Epithelial cell of proximal tubule (primary cell): Measurements from ENCODE around the gene CEP112. TPM values are rescaled to one million over a fixed set of nuclear protein-coding genes. Genes with fewer than 3 reads are reported as not detected.

Experiments
- DNase-seq: peaks from one replicate; pipeline ENCODE4 v3.0.0-alpha.2; 2011; ENCODE audit warnings: low read depth
- H3K4me3 ChIP-seq: 2 replicates; pipeline ENCODE4 v1.5.1; 2011; ENCODE audit warnings: low read depth, mild to moderate bottlenecking, low read length
- total RNA-seq: library from RNA; depleted of rRNA; stranded (reverse); fragments of >200 nt; gene quantifications from 2 replicates; pipeline ENCODE4 v1.2.3, GENCODE V29; 2015
- TF ChIP-seq, protein P1 (sequence below): conservative IDR thresholded peaks from 2 replicates; pipeline ENCODE4 v1.5.1; 2012; ENCODE audit warnings: low read depth, mild to moderate bottlenecking, low read length

The CEP112 gene
- total RNA-seq, 1 donor from 2014 or later: 4.7 TPM

DNA sequence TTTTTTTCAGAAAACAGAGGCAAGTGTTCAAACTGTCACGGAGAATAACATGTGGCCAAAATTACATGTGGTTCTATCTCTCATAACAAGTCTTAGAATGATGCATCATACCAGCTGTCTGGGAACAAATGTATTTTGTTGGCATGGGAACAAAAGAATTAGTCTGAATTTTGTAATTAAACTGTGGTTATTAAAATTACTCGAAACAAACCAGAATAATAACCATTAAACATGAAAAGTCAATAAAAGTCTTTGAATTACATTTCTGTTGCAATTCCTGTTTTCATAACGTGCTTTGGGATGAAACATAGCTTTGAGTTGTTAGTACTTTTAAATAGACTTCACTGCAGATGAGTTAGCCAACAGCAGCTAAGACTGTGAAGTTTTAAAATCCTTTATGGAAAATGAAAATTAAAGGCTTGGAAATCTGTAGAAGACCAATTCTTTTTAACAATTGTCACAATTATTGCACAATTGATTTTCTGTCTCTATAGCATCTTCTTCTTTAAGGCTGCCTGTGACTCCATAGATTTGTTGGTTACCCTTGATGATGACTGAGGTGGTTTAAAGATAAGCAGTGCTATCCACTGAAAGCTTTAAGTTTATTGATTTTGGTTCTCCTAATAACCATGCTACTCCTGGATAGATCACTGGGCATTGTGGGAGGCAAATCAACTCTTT is 512.6 kb downstream of the CEP112 start:
- H3K4me3 ChIP-seq: no peak overlapping the region
- no peak for DNase-seq
- TF ChIP-seq, protein P1, sequence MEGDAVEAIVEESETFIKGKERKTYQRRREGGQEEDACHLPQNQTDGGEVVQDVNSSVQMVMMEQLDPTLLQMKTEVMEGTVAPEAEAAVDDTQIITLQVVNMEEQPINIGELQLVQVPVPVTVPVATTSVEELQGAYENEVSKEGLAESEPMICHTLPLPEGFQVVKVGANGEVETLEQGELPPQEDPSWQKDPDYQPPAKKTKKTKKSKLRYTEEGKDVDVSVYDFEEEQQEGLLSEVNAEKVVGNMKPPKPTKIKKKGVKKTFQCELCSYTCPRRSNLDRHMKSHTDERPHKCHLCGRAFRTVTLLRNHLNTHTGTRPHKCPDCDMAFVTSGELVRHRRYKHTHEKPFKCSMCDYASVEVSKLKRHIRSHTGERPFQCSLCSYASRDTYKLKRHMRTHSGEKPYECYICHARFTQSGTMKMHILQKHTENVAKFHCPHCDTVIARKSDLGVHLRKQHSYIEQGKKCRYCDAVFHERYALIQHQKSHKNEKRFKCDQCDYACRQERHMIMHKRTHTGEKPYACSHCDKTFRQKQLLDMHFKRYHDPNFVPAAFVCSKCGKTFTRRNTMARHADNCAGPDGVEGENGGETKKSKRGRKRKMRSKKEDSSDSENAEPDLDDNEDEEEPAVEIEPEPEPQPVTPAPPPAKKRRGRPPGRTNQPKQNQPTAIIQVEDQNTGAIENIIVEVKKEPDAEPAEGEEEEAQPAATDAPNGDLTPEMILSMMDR: no peak

DNA sequence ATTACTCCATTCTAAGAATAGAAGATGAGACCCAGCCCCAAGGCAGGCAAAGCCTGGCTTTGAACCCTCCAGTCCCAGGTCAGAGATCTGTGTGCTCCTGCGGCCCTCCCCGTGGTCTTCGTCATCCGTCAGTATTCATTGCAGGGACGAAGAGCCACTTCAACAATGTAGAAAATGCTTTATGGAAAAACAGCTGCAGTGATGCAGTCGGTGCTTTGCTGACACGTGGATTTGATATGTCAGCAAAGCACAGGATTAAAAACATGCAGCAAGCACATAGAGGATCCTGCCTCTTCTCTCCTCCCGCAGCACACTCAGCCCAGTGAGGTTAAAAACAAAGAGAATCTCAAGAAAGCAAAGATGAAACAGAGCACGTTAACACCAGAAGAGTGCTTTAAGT is 513.4 kb downstream of the CEP112 start:
- DNase-seq: no peak
- no peak overlapping the region for H3K4me3 ChIP-seq
- TF ChIP-seq, protein P1: no peak

DNA sequence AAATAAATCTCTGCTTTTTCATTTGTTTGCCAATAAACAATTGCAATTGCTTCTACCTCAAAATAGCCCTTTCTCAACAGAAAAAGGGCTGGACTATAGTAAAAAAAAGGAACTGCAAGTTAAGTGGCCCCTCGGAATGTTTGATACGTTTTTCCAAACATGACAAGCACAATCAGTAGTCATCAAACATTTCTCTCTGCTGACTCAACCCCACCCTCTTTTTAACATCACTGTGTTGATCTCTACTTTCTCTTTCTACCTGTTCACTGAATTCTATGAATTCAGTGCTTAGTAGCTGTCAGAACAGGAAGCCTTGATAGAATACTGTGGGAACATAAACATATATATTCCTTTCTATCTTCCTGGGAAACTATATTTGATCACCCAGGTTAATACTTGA is 514.0 kb downstream of the CEP112 start:
- DNase-seq: no peak
- no peak overlapping the region for H3K4me3 ChIP-seq

DNA sequence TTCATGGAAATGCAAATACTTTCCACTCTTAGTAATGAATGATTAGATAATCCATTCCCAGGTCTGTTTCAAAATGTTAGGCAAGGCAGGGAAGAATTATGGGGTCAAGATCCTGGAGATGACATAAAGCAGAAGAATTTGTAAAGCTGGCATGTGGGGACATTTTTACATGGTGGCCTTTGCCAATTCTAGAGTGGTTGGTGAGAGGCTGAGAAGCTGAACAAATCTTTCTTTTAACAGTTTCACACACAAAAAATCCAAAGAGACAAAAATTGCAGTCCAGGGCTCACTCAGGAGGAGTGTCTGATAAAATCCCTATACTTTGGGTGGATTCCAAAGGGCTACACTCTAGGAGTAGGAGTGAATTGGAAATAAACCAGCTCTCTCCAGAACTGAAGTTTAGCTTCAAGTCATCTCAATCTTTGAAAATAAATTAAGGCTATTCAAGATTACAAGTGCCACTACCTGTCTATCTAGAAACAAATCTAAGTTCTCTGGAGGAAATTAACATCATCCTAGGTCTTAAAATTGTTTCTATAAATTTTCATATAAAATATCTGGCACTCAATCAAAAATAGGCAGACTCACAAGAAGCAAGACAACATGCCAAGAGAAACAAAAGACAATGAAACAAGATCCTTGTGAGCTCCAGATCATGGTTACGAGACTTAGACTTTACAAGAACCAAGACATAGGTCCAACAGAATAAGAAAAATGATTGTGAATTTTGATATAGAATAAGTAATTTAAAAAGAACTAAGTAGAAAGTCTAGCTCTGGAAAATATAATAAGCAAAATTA is 517.5 kb downstream of the CEP112 start:
- no peak for DNase-seq
- TF ChIP-seq, protein P1: no peak
- H3K4me3 ChIP-seq: no peak overlapping the region

More for the DNA sequence above, 514.0 kb downstream of the CEP112 start:
- TF ChIP-seq, protein P1: no peak

DNA sequence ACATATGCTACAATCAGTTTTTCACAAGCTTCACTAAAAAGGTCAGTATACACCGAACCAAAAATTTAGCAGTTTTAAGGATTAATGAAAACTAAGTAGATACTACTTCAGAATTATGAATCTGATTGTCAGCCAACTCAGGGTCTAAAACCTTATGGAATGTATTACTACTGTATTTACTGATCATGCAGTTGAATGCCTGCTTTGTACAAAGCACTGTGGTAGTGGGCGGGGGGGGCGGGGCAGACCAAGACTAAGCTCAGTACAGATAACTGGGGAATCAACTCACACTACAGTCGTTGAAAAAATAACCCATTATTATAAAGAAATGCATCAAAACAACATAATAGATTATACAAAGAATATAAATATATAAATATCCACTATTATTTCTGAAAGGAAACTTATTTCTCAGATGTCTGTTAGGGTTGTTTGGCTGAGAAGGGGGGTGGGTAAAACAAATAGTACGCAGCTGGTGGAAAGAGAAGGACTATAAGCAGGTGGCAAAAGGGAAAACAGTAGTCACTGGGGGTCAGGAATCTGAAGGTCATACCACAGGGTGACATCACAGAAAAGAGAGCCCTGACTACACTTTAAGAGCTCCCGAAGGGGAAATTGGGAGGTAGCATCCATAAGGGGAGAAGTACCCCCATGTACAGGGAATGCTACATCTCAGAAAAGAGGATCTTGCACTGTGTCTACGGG is 521.1 kb downstream of the CEP112 start:
- no peak overlapping the region for H3K4me3 ChIP-seq
- TF ChIP-seq, protein P1: no peak
- no peak for DNase-seq

DNA sequence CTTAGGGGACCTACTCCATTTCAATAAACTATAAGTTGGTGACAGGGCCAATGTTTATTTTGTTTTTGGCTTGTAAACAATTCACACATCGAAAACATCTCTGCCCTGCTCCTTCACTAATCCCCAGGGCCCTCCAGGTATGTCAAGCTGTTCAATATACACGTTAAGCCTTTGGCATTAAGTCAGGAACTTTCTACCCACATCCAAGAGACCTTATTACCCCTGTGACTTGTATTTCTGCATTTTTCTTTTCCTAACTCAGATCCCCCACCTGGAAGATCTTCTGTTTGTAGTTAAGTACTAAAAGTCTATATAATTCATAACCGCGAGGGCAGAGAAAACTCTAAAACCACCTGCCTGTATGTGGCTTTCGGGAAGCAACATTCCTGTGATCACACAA is 523.7 kb downstream of the CEP112 start:
- H3K4me3 ChIP-seq: no peak overlapping the region
- DNase-seq: no peak
- TF ChIP-seq, protein P1: no peak
